CD14-positive monocyte (primary cell): ENCODE measurements around the gene MZB1. TPM values are rescaled to one million over a fixed set of nuclear protein-coding genes. Genes with fewer than 3 reads are reported as not detected.

Experiments
- DNase-seq, 3 donors: peaks; one replicate each; pipeline ENCODE4 v3.0.0-alpha.2; 2011 to 2022
- H2AFZ ChIP-seq: 2 replicates; pipeline ENCODE4 v1.6.0; 2012; ENCODE audit warnings: mild to moderate bottlenecking, low read depth, low read length, inconsistent platforms; ENCODE audit not compliant: insufficient read depth, poor library complexity, severe bottlenecking
- H3K27ac ChIP-seq, 2 donors: 1 replicate in 1 of 2; 2 replicates in 1 of 2; pipeline ENCODE4 v1.5.1; 2012 to 2013; ENCODE audit warnings: low read length in 2 of 2, control low read depth in 1 of 2, inconsistent platforms in 1 of 2, low read depth in 1 of 2, mild to moderate bottlenecking in 1 of 2
- H3K27me3 ChIP-seq, 2 donors: one replicate each; pipeline versions ENCODE4 v1.6.0 to v1.6.1; 2011 to 2013; ENCODE audit warnings: low read length in 2 of 2; ENCODE audit not compliant: control insufficient read depth in 2 of 2, insufficient read depth in 2 of 2
- H3K36me3 ChIP-seq, 2 donors: replicated peaks in 1 of 2; 1 replicate in 1 of 2; 2 replicates in 1 of 2; pipeline versions ENCODE4 v1.5.1 to v1.6.1; 2012 to 2013; ENCODE audit warnings: low read length in 2 of 2, control low read depth in 1 of 2, inconsistent platforms in 1 of 2, mild to moderate bottlenecking in 1 of 2; ENCODE audit not compliant: insufficient read depth in 2 of 2, control insufficient read depth in 1 of 2
- H3K4me1 ChIP-seq, 2 donors: 1 replicate in 1 of 2; 2 replicates in 1 of 2; pipeline versions ENCODE4 v1.5.1 to v1.6.1; 2012 to 2013; ENCODE audit warnings: low read length in 2 of 2, control low read depth in 1 of 2, inconsistent platforms in 1 of 2, mild to moderate bottlenecking in 1 of 2, moderate library complexity in 1 of 2; ENCODE audit not compliant: insufficient read depth in 2 of 2, control insufficient read depth in 1 of 2
- H3K4me2 ChIP-seq: replicated peaks from 2 replicates; pipeline ENCODE3; 2012; ENCODE audit warnings: low read length, moderate library complexity, mild to moderate bottlenecking; ENCODE audit not compliant: poor library complexity, severe bottlenecking; ENCODE audit errors: extremely low read depth
- H3K4me3 ChIP-seq, 3 experiments: fragments of 200-600 bp in 1 of 3; sonication (generic) in 1 of 3; replicated peaks in 1 of 3; 1 replicate in 2 of 3; 2 replicates in 1 of 3; pipeline ENCODE4 v1.5.1; 2011 to 2013; ENCODE audit warnings: low read length in 3 of 3, mild to moderate bottlenecking in 3 of 3, control low read depth in 2 of 3, low read depth in 2 of 3, inconsistent platforms in 1 of 3, moderate library complexity in 1 of 3
- H3K79me2 ChIP-seq: 2 replicates; pipeline ENCODE4 v1.6.0; 2012; ENCODE audit warnings: mild to moderate bottlenecking, control low read depth, inconsistent platforms, low read length, moderate library complexity; ENCODE audit not compliant: insufficient read depth
- H3K9ac ChIP-seq: 2 replicates; pipeline ENCODE4 v1.6.0; 2017; ENCODE audit warnings: low read length, mild to moderate bottlenecking; ENCODE audit not compliant: insufficient read depth, poor library complexity, severe bottlenecking
- H3K9me3 ChIP-seq, 2 donors: replicated peaks in 1 of 2; 1 replicate in 1 of 2; 2 replicates in 1 of 2; pipeline versions ENCODE4 v1.5.1 to v1.6.1; 2012 to 2013; ENCODE audit warnings: low read length in 2 of 2, control low read depth in 1 of 2; ENCODE audit not compliant: control insufficient read depth in 1 of 2, insufficient read depth in 1 of 2
- H4K20me1 ChIP-seq: 2 replicates; pipeline ENCODE4 v1.6.0; 2012; ENCODE audit warnings: mild to moderate bottlenecking, low read length, control low read depth, moderate library complexity; ENCODE audit not compliant: insufficient read depth
- H3K27ac Mint-ChIP-seq, 7 donors: one replicate each; pipeline ENCODE4 v1.8.0; 2020; ENCODE audit warnings: mild to moderate bottlenecking in 7 of 7, mixed read lengths in 7 of 7, moderate library complexity in 6 of 7, inconsistent platforms in 2 of 7
- H3K27me3 Mint-ChIP-seq, 3 donors: one replicate each; pipeline ENCODE4 v1.8.0; 2021 to 2022; ENCODE audit warnings: low read depth in 3 of 3, mild to moderate bottlenecking in 3 of 3, mixed read lengths in 3 of 3, moderate library complexity in 3 of 3, inconsistent platforms in 1 of 3
- H3K36me3 Mint-ChIP-seq, 2 donors: one replicate each; pipeline ENCODE4 v1.8.0; 2020; ENCODE audit warnings: mixed read lengths in 2 of 2, inconsistent platforms in 1 of 2, mild to moderate bottlenecking in 1 of 2
- H3K4me1 Mint-ChIP-seq: one replicate; pipeline ENCODE4 v1.8.0; 2020; ENCODE audit warnings: mild to moderate bottlenecking, mixed read lengths
- H3K4me3 Mint-ChIP-seq, 2 donors: one replicate each; pipeline ENCODE4 v1.8.0; 2020; ENCODE audit warnings: mild to moderate bottlenecking in 2 of 2, mixed read lengths in 2 of 2, moderate library complexity in 1 of 2
- H3K9me3 Mint-ChIP-seq, 7 donors: one replicate each; pipeline ENCODE4 v1.8.0; 2020 to 2022; ENCODE audit warnings: mixed read lengths in 7 of 7, mild to moderate bottlenecking in 6 of 7, moderate library complexity in 6 of 7, inconsistent platforms in 2 of 7
- WGBS: methylation state at CpG from one replicate; pipeline ENCODE4 v1.1.5; 2013; ENCODE audit warnings: missing lambda C conversion rate; ENCODE audit not compliant: insufficient coverage; 5-methylcytosine and 5-hydroxymethylcytosine counted together
- intact Hi-C, 2 donors: fragments of 100-400 bp; cut with micrococcal nuclease; formaldehyde crosslinking; loops; one replicate each; pipeline versions ENCODE4 v1.15.0 to v1.15.1; 2023
- polyA plus RNA-seq, 3 donors: library from polyadenylated mRNA; depleted of rRNA in 1 of 3; unstranded in 2 of 3; stranded (reverse) in 1 of 3; fragments of 300-500 nt in 2 of 3; fragments of >200 nt in 1 of 3; fragmentation: Illumina TruSeq in 2 of 3; gene quantifications; 1 replicate in 2 of 3; 2 replicates in 1 of 3; pipeline ENCODE4 v1.2.3, GENCODE V29; 2012 to 2021
- TF ChIP-seq, protein P1 (sequence below): fragments of 200-600 bp; IDR thresholded peaks from one replicate; pipeline ENCODE4 v1.8.0; 2022; ENCODE audit warnings: antibody characterized with exemption, mild to moderate bottlenecking

Gene MZB1
- polyA plus RNA-seq, 3 donors = 0.30 to 0.52 TPM; not detected in 1

- no peak overlapping the region for H3K27ac ChIP-seq
- no peak overlapping the region for H3K27ac Mint-ChIP-seq
- H3K36me3 Mint-ChIP-seq = peaks cover 2 to 15% of the 10 kb centered on the region in 2 donors
- DNase-seq = no peak
- peaks cover 0 to 2% (median 0%) of the 10 kb centered on the region in 7 donors for H3K9me3 Mint-ChIP-seq
- intact Hi-C loops = no loop called here
- no peak overlapping the region for H3K4me3 Mint-ChIP-seq
- no peaks in the 10 kb centered on the region for H3K79me2 ChIP-seq
- H3K27me3 ChIP-seq = no peaks in the 10 kb centered on the region
- H2AFZ ChIP-seq = no peak overlapping the region
- H3K36me3 ChIP-seq = peaks cover 0 to 1% of the 10 kb centered on the region in 2 donors
- 71% methylated on average over 11 of the region's 13 CpGs for WGBS
- no peak overlapping the region for H3K9ac ChIP-seq
- H3K4me2 ChIP-seq = no peak overlapping the region
- no peaks in the 10 kb centered on the region for H4K20me1 ChIP-seq
- no peaks in the 10 kb centered on the region for H3K4me1 ChIP-seq
- no peaks in the 10 kb centered on the region for H3K4me1 Mint-ChIP-seq
- TF ChIP-seq, protein P1, sequence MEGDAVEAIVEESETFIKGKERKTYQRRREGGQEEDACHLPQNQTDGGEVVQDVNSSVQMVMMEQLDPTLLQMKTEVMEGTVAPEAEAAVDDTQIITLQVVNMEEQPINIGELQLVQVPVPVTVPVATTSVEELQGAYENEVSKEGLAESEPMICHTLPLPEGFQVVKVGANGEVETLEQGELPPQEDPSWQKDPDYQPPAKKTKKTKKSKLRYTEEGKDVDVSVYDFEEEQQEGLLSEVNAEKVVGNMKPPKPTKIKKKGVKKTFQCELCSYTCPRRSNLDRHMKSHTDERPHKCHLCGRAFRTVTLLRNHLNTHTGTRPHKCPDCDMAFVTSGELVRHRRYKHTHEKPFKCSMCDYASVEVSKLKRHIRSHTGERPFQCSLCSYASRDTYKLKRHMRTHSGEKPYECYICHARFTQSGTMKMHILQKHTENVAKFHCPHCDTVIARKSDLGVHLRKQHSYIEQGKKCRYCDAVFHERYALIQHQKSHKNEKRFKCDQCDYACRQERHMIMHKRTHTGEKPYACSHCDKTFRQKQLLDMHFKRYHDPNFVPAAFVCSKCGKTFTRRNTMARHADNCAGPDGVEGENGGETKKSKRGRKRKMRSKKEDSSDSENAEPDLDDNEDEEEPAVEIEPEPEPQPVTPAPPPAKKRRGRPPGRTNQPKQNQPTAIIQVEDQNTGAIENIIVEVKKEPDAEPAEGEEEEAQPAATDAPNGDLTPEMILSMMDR = no peak
- H3K4me3 ChIP-seq = no peak overlapping the region
- peaks cover 0 to 12% (median 0%) of the 10 kb centered on the region in 3 donors for H3K27me3 Mint-ChIP-seq
- H3K9me3 ChIP-seq = no peaks in the 10 kb centered on the region
Measured at GRCh38 chr5:139378941-139379361, 10.8 kb downstream of the MZB1 start.

GRCh38 chr5:139378101-139378825 is 11.4 kb downstream of the MZB1 start:
- Histone ChIP-seq H3K27ac (no peak overlapping the region), H3K4me2 (no peak overlapping the region), H2AFZ (no peak overlapping the region), H3K9ac (no peak overlapping the region), H3K9me3 (no peaks in the 10 kb centered on the region), H3K4me3 (no peak overlapping the region), H3K4me1 (no peaks in the 10 kb centered on the region), H4K20me1 (no peaks in the 10 kb centered on the region), H3K36me3 (peaks cover 0 to 8% of the 10 kb centered on the region in 2 donors), H3K27me3 (no peaks in the 10 kb centered on the region), H3K79me2 (no peaks in the 10 kb centered on the region)
- H3K9me3 Mint-ChIP-seq = peaks cover 0 to 3% (median 0%) of the 10 kb centered on the region in 7 donors
- H3K36me3 Mint-ChIP-seq = peaks cover 9 to 22% of the 10 kb centered on the region in 2 donors
- H3K4me1 Mint-ChIP-seq = no peaks in the 10 kb centered on the region
- TF ChIP-seq, protein P1 = no peak
- no peak for DNase-seq
- 82% methylated on average over 45 of the region's 47 CpGs for WGBS
- no peak overlapping the region for H3K4me3 Mint-ChIP-seq
- intact Hi-C loops = no loop called here
- peaks cover 0 to 12% (median 0%) of the 10 kb centered on the region in 3 donors for H3K27me3 Mint-ChIP-seq
- no peak overlapping the region for H3K27ac Mint-ChIP-seq
